ENCODE results near the gene BCS1L.

Gene BCS1L, protein sequence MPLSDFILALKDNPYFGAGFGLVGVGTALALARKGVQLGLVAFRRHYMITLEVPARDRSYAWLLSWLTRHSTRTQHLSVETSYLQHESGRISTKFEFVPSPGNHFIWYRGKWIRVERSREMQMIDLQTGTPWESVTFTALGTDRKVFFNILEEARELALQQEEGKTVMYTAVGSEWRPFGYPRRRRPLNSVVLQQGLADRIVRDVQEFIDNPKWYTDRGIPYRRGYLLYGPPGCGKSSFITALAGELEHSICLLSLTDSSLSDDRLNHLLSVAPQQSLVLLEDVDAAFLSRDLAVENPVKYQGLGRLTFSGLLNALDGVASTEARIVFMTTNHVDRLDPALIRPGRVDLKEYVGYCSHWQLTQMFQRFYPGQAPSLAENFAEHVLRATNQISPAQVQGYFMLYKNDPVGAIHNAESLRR

DNA sequence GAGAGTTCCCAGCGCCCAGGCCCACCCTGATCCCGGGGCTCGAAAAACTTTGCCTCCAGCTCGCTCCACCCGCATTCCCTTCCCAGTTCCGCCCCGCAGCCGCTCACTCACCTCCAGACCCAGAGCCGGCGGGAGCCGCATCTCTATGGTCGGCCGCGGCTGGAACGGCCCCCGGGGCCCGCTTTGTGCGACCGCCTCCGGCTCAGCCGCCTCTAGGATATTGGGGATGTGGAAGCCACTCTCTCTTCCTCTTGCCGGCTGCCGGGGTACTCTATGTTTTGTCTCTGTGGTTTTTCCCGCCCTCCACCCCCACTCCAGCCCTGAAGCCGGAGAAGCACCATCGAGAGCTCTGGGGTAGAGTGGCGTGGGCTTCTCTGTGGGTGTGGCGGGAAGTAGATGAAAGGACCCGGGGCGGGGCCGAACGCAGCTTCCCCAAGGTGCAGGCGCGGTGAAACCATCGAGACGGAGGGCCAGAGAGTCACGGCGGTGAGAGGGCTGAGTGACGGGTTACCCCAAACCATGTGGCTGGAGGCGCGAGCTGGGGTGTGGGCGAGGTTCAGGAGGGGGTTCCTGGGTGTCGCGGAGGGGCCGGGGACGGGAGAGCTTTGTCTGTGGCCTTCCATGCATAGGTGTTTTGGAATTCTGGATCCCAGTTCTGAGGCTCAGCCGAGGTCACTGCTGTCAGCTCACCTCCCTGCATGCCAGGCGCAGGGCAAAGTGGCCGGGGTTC is at the start of gene BCS1L, which contains the start of gene ZNF142:
Gene BCS1L, plus strand, starts transcription at position 426 of the 730 bp plus-strand sequence. CDS start 1,305 bp downstream, outside the sequence.
Gene ZNF142, minus strand, starts transcription at position 366 of the 730 bp plus-strand sequence. CDS start 3,194 bp downstream, outside the sequence.
- FAIRE-seq: no peak

DNA sequence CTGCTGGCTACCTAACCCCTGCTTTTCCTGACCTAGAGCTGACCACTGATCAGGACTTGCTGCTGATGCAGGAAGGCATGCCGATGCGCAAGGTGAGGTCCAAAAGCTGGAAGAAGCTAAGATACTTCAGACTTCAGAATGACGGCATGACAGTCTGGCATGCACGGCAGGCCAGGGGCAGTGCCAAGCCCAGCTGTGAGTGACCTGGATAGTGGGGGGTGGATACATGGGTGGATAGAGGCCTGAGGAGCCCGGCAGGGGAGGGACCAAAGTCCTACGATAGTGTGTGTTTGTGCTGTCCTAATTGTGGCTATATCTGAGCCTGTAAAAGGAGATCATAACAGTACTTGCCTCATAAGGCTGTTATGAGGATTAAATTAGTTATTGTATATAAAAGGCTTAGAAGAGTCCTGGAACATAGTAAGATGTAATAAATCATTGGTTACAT is 43.6 kb upstream of the BCS1L start:
- no peak for FAIRE-seq

DNA sequence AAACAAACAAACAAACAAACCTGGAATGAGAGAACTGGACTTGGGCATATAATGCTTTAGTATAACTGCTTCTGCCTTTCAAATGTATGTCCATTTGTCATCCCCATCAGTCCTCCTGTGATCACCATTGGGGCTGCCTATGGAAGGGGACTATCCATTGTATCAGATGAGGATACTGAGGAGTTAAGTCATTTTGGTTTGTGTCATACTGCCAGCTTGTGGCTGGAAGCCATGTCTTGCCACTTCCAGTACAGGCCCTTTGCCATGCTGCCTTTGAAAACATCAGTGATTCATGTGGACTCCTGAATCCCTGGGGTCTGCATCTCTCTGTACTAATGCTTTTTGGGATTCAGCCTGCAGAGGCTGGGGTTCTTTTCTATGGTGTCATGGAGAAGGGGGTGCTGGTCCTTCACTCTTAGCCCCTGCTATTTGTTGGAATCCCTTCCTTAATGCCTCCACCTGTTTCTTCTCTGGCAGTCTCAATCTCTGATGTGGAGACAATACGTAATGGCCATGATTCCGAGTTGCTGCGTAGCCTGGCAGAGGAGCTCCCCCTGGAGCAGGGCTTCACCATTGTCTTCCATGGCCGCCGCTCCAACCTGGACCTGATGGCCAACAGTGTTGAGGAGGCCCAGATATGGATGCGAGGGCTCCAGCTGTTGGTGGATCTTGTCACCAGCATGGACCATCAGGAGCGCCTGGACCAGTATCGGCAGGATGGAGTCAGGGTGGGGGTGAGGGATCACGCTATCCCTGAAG is 41.2 kb upstream of the BCS1L start:
- FAIRE-seq: no peak

DNA sequence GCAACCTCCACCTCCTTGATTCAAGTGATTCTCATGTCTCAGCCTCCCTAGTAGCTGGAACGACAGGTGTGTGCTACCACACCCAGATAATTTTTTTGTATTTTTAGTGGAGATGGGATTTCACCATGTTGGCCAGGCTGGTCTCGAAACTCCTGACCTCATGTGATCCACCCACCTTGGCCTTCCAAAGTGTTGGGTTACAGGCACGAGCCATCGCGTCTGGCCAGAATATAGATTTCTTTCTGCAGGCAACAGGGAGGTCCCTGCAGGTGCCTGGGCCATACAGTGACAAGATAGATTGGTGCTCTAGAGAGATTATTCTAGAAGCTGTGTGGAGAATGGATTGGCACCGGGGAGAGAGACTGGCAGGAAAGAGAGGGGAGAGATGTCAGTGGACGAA is 38.5 kb upstream of the BCS1L start:
- no peak for FAIRE-seq

DNA sequence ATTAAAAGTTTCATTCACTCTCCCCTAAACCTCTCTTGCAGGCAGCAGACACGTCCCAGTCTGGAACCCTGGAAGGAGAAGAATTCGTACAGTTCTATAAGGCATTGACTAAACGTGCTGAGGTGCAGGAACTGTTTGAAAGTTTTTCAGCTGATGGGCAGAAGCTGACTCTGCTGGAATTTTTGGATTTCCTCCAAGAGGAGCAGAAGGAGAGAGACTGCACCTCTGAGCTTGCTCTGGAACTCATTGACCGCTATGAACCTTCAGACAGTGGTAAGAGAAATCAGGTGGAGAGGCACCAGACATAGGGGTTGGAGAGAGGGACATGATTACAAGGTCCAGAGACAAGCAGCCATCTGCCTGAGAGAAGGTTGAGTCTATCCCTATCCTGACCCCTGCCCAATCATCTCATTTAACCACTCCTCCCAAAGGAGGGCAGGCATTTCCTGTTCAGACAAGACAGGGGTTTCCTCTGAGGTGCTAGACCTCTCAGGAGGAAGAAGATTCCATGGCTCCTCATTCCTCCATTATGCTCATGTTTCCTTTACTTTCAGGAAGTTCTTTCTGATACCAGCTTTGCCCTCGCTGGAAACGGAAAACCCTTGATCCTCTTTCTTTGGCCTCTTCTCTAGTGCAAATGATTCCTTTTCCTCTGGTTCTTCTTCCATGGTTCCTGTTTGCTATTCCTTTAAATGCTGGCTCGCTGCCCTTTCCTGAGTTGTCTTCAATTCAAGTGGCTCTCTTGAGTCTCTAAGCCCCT is 36.7 kb upstream of the BCS1L start:
- no peak for FAIRE-seq

DNA sequence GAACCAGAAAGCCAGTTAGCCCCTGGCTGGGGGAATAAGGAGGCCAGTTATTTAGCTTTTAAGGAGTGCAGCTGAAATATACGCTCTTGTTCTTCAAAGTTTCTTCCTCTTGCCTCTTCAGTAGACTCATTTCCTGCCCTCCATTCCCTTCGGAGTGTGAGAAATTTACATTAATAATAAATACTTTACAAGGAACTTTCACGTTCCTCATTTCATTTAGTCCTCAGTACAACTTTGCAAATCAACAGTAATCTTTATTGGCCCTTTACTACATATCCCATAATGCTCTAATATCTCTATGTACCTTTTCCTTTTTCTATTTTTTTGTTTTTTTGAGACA is 36.1 kb upstream of the BCS1L start:
- no peak for FAIRE-seq

DNA sequence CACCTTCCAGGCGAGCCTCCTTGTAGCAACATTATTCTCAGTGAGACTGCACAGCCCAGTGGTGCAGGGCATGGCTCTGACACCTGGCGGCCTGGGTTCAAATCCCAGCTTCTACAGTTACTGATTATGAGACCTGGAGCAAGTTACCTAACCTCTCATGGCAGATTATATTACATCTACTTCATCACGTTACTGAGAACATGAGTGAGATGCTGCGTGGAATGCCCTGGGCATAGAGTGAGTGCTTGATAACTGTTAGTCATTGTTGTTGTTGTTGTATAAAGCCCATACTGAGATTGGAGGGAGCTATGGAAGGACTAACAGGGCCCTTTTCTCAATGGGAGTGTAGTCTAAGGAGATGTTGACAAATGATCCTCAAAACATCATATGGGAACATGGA is 33.1 kb upstream of the BCS1L start:
- FAIRE-seq: no peak

DNA sequence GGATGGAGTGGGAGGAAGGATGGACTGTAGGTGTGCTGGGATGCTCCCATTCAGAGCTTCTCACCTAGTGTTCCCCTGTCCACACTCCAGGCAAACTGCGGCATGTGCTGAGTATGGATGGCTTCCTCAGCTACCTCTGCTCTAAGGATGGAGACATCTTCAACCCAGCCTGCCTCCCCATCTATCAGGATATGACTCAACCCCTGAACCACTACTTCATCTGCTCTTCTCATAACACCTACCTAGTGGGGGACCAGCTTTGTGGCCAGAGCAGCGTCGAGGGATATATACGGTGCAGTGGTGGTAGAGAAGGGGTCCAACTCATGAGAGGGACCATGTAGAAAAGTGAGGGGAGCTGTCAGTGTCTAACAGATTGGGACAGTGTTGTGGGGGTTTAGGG is 31.5 kb upstream of the BCS1L start:
- FAIRE-seq: no peak

DNA sequence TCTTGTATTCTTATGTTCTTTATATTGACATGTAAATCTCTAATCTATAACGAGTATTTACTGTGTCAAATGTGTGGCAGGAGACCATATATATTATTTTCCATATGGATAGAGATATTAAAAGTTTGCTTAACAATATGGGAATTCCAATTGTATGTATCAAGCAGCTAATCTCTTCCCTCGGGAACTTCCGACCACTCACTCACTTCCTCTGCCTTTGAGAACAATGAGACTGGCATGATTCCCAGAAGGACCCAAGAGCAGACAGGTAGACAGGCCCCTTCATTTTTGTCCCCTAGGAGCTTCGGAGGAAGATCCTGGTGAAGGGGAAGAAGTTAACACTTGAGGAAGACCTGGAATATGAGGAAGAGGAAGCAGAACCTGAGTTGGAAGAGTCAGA is 27.6 kb upstream of the BCS1L start:
- FAIRE-seq: no peak

DNA sequence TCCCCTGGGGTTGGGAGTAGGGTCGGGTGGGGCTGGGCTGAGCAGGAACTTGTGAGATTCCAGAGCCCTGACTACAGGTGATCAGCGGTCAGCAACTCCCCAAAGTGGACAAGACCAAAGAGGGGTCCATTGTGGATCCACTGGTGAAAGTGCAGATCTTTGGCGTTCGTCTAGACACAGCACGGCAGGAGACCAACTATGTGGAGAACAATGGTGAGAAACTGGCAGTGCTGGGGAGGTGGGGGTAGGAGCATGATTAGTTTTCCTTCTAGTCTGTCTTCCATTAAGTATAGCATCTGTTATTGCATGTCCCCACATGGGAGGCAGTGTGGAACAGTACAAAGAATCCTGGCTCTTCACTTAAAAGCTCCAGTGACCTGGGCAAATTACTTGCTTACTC is 23.8 kb upstream of the BCS1L start:
- FAIRE-seq: no peak

DNA sequence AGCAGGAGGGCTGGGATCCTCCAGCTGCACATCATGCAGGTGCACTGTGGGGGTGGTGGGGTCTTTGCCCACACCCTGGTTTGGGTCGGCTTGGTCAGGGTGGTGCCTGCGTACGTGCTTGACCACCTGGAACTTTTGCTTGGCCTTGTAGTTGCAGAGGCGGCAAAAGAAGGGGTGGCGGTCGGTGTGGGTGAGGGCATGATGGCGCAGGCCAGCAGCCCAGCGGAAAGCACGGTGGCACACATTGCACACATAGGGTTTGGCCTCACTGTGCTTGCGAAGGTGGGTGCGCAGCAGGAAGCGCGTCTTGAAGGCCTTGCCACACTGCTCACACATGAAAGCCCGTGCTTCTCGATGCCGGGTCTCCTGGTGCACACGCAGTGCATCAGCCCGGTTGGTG is 21.1 kb upstream of the BCS1L start:
- no peak for FAIRE-seq

DNA sequence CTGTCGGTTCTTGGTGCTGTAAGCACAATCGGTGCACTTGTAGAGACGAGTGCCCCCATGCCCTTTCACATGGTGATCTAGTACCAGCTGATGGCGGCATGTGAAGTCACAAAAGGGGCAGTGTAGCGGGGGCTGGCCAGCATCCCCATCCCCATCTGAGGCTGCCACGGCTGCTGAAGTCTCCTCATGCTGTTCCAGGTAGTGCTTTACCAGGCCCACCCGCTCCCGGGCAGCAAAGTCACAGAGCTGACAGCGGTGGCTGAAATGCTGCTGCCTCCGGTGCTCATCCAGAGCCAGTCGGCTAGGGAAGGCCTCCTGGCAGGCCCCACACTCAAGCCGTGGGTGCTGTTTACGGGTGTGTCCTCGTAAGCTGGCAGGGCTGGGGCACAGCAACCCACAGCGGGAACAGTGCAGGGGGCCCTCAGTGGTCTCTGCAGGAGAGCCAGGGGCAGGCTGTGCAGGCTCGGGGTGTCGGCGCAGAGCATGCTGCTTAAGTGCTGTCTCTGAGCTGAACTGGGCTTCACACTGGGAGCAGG is 17.3 kb upstream of the BCS1L start:
- no peak for FAIRE-seq

DNA sequence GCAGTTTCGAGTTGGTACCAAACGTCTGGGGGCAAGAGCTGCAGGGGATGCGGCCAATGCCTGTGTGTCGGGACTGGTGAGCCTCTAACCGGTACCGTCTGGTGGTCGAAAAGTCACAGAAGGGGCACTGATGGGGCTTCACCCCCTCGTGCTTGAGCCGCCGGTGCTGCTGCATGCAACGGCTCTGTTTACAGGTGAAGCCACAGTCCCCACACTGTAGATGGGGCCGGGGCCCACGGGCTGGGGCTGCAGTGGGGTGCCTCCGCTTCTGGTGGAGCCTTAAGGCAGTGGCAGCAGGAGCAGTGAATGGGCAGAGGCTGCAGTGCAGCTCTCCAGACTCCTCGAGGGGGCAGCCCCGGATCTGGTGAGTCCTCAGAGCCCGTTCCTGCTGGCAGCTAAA is 16.7 kb upstream of the BCS1L start:
- FAIRE-seq: no peak

DNA sequence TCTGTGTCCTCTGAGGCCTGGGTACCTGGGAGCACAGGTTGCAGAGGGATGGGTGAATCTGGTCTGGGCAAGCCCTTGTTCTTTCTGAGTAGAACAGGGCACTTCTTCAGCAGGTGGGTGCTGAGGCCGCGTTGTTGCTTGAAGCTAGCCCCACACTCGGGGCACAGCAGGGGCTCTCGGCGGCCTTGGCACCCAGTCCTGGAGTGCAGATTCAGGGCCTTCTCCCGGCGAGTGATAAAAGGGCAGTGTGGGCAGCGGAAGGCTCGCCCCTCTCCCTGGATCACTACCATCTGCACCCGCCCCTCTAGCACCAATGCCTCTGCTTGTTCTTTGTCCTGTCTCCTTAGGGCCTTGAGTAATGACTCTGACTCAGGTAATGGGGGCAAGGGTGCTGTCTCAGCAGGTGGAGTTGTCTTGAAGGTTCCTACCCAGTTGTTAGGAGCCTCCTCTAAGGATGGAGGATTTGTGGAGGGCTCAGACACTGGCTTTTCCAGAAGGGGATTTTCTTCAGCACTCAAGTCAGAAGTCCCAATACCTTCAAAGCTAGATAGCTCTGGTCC is 15.7 kb upstream of the BCS1L start:
- FAIRE-seq: no peak

DNA sequence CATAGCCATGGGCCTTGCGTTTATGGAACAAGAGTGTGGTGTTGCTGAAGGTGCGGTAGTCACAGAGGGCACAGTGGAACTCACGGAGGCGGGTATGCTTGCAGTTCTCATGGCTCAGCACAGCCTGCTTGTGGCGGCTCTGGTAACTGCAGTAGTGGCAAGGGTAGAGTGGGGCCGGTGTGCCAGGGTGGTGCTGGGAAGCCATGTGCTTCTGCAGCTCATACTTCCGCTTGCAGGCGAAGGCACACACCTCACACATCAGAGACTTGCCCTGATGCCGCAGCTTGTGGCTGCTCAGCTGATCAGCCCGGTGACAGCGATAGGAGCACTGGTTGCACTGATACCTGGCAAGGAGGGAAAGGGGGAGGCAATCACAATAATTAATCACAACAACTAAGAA is 14.8 kb upstream of the BCS1L start:
- no peak for FAIRE-seq

DNA sequence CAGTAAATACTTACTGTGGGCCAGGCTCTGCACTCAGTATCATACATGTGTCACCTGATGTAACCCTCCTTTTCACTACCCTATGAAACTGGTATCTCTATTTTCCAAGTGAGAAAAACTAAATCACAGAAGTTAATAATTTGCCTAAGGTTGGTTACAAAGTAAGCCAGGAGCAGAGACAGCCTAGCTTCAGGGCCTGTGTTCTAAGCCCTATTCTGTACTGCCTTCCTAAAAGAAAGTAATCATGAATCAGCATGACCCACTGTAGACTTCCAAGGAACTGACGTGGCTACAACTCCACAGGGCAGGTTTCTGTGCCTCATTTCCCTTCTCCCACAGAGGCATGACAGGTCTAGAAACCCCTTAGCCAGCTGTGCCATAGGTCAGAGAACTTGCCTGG is 14.4 kb upstream of the BCS1L start:
- no peak for FAIRE-seq

DNA sequence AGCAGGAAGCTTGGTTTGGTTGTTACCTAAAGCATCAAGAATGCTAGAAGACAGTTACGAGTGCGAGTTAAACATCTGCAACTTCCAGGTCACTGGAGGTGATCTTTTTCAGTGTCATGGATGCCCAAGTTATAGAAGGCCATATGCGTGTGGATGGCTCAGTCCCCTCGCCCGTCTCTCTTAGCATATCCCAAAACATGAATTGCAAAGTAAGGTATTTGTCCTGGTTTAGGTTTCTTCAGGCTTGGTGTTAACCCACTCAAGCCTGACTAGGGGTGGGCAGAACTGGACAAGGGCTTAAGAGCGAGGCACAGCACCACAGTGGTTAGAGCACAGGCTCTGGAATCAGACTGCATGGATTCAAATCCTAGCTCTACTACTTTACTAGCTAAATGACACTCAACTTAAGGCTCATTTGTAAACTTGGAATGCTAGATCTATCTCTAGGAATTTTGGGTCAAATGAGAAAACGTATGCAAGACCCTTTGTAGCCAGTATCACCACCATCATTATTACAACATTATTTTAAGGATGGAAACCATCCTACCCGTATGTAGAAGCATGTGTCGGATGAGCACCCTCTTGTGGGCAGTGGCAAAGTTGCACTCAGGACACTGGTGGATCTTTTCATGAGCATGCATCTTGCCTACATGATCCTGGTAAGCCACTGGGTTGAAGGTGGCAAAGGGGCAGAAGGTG is 11.2 kb upstream of the BCS1L start:
- FAIRE-seq: no peak

DNA sequence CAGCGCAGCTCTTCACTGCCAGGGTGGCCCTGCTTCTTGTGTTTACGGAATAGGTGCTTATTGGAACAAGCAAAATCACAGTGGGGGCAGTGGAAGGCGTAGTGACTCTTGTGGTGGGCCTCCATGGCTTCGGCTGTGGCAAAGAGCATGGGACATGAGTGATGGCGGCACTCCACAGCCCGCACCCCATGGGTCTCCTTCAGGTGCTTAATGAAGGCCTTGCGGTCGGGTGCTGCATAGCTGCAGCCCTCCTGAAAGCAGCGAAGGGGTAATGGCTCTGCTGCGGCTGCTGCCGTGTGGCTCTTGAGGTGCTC is 10.7 kb upstream of the BCS1L start:
- no peak for FAIRE-seq

DNA sequence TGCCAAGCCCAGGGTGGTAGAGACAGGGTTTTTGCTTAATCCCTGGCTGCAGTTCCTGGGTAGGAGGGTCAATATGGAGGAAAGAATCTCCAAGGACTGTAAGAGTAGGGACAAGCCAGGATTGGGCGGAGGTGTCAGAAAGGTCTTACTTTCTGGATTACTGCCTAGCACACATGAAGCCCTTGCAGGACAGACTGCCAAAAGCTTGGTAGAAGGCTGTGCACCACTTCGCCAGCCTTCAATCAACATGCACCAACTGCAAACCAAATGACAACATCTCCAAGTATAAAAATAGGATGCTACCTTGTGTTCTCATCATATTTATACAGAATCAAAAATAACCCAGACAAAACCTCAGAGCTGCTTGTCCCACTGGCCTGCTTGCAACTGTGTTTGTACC is 3.7 kb upstream of the BCS1L start:
- no peak for FAIRE-seq

DNA sequence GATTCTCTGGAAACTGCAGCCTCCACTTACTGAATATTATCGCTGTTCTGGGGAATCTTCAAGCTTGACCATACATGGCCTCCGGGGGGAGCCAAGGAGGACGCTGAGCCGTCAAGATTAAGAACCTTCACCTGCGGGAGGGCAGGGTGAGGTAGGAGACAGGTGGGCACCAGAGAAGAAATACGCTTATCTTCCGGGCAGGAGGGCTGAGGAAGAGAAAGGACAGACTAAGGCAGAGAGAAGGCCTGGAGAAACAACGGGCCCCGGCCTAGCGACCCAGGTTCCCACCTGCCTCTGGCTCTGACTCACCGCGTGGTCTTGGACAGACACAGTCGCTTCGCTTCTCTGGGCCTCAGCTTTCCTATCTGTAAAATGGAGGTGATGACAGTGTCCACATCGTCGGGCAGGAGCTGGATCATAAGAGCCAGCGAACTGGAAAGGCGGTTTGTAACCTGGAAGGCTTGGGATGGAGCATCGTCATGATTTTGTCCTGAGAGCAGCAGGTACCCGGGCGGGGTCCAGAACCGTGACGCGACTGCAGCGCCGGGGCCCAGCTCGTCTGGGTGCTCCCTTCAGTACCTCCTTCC is 719 bp upstream of the BCS1L start:
- no peak for FAIRE-seq

DNA sequence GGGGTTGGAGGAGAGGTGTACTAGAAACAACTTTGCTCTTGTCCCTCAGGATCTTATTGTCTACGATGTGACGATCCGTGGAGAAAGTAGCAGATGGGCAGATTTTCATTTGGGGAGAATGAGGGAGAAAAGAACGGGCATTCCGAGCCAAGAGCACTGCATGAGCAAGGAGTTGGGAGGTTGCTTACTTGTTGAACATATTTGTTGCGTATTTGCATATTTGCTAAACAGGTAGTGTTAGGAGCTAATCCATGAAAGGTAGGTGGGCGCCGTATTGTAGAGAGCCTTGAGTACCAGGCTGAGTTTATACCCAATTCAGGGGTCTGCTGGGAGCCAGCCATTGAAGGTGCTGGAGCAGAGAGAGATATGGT is 490 bp downstream of the BCS1L start:
- FAIRE-seq: no peak

Measured in colon (tissue), 2 donors.